Lower leg skin (tissue), 3 donors: ENCODE data around the gene ETS1.

Source experiments
- POLR2A ChIP-seq, 2 donors: fragments of 450-650 bp; IDR thresholded peaks; one replicate each; pipeline ENCODE4 v1.6.1; 2016 to 2017; ENCODE audit warnings: antibody characterized with exemption in 2 of 2, mild to moderate bottlenecking in 1 of 2, moderate library complexity in 1 of 2
- TF ChIP-seq, protein P1 (sequence below), 3 donors: fragments of 450-650 bp; IDR thresholded peaks; one replicate each; pipeline ENCODE4 v1.5.1; 2016; ENCODE audit warnings: antibody characterized with exemption in 3 of 3, mild to moderate bottlenecking in 3 of 3, moderate library complexity in 2 of 3

DNA sequence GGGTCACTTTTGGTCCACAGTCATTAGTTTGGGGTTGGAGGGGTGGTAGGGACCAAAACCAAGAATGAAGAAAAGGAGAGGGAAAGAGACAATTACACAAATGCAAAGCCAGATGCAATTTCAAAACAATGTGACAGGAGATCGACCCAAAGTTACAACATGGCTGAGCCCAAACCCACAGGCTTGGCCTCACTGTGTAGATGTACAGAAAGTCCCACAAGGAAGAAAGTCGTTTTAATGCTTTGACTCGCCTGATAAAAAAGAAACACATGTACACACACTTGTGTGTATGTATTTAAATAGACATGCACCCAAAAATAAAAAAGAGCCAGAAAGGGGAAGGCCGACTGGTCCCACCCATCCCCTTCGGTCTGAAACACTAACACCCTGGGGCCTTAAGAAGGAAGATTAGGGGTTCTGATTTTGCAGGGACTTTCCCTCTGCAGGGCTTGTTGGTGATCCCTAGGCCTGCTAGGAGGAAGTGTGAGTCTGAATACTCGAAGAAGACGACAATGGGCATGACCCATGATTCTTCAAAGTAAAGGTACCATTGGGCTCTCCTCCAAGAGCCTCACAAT, 104.1 kb downstream of the ETS1 start:
- TF ChIP-seq POLR2A (IDR thresholded peaks at IDR 0.05), result no peak
- TF ChIP-seq, protein P1, sequence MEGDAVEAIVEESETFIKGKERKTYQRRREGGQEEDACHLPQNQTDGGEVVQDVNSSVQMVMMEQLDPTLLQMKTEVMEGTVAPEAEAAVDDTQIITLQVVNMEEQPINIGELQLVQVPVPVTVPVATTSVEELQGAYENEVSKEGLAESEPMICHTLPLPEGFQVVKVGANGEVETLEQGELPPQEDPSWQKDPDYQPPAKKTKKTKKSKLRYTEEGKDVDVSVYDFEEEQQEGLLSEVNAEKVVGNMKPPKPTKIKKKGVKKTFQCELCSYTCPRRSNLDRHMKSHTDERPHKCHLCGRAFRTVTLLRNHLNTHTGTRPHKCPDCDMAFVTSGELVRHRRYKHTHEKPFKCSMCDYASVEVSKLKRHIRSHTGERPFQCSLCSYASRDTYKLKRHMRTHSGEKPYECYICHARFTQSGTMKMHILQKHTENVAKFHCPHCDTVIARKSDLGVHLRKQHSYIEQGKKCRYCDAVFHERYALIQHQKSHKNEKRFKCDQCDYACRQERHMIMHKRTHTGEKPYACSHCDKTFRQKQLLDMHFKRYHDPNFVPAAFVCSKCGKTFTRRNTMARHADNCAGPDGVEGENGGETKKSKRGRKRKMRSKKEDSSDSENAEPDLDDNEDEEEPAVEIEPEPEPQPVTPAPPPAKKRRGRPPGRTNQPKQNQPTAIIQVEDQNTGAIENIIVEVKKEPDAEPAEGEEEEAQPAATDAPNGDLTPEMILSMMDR (IDR thresholded peaks at IDR 0.05), result no peak
